GM12865 (cell line): ENCODE measurements around the gene ADAM12.

ENCODE experiments used
- DNase-seq: peaks from one replicate; pipeline ENCODE4 v3.0.0; 2010; ENCODE audit warnings: low read depth
- H3K4me3 ChIP-seq: 2 replicates; pipeline ENCODE4 v1.5.1; 2011; ENCODE audit warnings: mild to moderate bottlenecking, low read depth, low read length, control low read depth
- TF ChIP-seq, protein P1 (sequence below): IDR thresholded peaks from 2 replicates; pipeline ENCODE4 v1.5.1; 2011; ENCODE audit warnings: low read length, control low read depth, low read depth, inconsistent platforms; ENCODE audit not compliant: insufficient read depth; ENCODE audit errors: missing control alignments

ADAM12 gene

DNA sequence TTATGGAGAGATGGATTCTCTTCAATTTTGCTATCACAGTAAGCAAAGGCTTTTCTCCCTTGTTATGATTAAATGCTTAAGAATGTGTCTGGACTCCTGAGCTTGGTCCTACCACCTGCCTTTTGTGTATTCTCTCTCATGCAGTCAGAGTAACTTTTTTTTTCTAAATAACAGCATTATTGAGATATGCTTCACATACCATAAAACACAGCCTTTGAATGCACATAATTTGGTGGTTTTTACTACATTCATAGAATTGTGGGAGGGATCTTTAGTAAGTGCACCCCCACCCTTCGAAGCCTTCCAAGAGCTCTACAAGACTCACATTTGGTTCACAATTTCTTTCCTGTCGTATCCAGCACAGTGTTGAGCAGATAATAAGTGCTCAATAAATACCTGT, 175.5 kb downstream of the ADAM12 start:
- DNase-seq: no peak
- TF ChIP-seq, protein P1, sequence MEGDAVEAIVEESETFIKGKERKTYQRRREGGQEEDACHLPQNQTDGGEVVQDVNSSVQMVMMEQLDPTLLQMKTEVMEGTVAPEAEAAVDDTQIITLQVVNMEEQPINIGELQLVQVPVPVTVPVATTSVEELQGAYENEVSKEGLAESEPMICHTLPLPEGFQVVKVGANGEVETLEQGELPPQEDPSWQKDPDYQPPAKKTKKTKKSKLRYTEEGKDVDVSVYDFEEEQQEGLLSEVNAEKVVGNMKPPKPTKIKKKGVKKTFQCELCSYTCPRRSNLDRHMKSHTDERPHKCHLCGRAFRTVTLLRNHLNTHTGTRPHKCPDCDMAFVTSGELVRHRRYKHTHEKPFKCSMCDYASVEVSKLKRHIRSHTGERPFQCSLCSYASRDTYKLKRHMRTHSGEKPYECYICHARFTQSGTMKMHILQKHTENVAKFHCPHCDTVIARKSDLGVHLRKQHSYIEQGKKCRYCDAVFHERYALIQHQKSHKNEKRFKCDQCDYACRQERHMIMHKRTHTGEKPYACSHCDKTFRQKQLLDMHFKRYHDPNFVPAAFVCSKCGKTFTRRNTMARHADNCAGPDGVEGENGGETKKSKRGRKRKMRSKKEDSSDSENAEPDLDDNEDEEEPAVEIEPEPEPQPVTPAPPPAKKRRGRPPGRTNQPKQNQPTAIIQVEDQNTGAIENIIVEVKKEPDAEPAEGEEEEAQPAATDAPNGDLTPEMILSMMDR: no peak
- H3K4me3 ChIP-seq: no peak overlapping the region

DNA sequence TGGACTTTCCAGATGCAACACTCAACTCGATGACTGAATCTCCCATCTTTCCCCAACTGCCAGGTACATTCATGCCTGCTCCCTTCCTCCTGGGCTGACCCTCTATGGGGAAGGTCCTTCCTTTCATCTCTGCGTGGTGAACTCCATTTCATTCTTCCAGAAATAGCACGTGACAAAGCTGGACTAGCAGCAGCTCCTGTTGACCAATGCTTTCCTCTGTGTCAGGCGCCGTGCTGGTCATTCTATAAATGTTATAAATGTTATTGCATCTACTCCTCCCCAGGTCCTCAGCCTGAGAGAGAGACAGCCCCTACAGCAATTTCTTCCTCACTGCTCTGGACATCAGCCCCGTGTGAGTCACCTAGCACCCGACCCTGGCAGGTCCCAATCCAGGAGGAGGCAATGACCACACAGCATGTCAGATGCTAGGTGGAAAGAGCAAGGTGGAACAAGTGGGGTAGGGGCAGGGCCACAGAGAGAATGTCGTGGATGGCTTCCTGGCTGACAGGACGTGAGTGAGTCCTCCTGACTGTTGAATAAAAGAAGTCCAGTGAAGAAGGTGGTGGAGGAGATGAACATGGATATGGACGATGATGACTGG, 178.1 kb downstream of the ADAM12 start:
- no peak for DNase-seq
- TF ChIP-seq, protein P1: no peak
- H3K4me3 ChIP-seq: no peak overlapping the region

- no peak for DNase-seq
- TF ChIP-seq, protein P1: no peak
- no peak overlapping the region for H3K4me3 ChIP-seq
These were observed 178.8 kb downstream of the ADAM12 start for GRCh38 chr10:126209451-126209850.

GRCh38 chr10:126208726-126209302, 179.5 kb downstream of the ADAM12 start:
- no peak overlapping the region for H3K4me3 ChIP-seq
- DNase-seq: no peak
- TF ChIP-seq, protein P1: no peak

DNA sequence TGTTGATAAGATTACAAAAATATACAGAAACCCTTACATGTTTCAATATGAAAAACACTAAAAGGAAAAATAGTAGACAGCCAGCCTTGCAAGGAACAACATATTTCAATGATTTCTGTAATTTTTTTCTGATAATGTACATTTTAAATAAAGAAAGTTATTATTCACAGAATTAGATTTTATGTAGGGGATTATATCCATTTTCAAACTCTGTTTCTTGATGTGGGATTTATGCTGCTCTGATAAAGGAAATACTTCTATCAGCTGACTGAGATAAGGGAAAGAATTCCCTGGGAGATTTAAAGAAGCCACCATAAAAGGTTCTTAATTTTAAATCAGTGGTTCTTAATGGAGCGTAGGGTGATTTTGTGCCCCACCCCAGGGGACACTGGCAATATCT, 180.4 kb downstream of the ADAM12 start:
- H3K4me3 ChIP-seq: no peak overlapping the region
- TF ChIP-seq, protein P1: no peak
- DNase-seq: no peak

DNA sequence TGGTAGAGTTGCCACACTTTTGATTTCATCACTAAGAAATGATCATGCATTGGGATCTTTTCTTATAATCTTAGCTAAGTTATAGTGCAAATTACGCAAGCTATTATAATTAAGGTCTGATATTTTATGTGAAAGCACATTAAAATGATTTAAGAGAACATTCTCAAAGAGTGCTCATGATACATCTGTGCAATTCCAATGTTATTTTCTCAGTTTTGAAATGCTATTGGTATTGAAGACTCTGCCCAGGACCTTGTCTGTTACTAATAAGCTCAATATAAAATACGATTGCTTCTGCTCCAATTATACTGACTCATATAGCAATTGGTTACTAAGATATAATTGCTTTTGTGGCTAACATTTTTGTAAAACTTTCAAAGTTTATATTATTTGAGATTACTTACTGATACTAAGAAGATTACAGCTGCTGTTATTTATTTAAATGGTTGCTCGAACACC, 180.9 kb downstream of the ADAM12 start:
- TF ChIP-seq, protein P1: no peak
- H3K4me3 ChIP-seq: no peak overlapping the region
- DNase-seq: no peak
